ENCODE data around the gene SAYSD1.

- TF ChIP-seq POLR2A (IDR thresholded peaks at IDR 0.05; ENCODE audit: low read depth): no peak
- TF ChIP-seq CTCF (IDR thresholded peaks at IDR 0.05): no peak
- TF ChIP-seq POLR2AphosphoS5 (IDR thresholded peaks at IDR 0.05): no peak
- no peak for TF ChIP-seq EP300 (IDR thresholded peaks at IDR 0.05)
Measured at GRCh38 chr6:39130691-39131090, 15.7 kb upstream of the SAYSD1 start.

Measured in esophagus muscularis mucosa (tissue), 4 donors.